Left lung (tissue), 10 donors: Measurements from ENCODE around the gene MAN1C1. TPM values are rescaled to one million over a fixed set of nuclear protein-coding genes. Genes with fewer than 3 reads are reported as not detected.
"Not testable (repeated sequence)": the region's sequence is repeated elsewhere in the genome, so short reads cannot be mapped to it uniquely, and the experiment has no call there.

Experiments
- ATAC-seq: fragments of 200-7000 bp; cut with Tn5 transposase; one replicate; pipeline ENCODE4 v1.9.1; 2020; ENCODE audit warnings: moderate library complexity
- DNase-seq, 4 donors: peaks; one replicate each; pipeline ENCODE4 v3.0.0-alpha.2; 2013 to 2020
- H3K27ac ChIP-seq, 2 donors: fragments of 200-600 bp; sonication (generic) in 1 of 2; one replicate each; pipeline versions ENCODE4 v1.5.0 to v1.8.0; 2020 to 2021
- H3K27me3 ChIP-seq, 2 donors: fragments of 200-600 bp; sonication (generic) in 1 of 2; one replicate each; pipeline versions ENCODE4 v1.5.0 to v1.8.0; 2020 to 2021
- H3K36me3 ChIP-seq, 2 donors: fragments of 200-600 bp; sonication (generic) in 1 of 2; one replicate each; pipeline versions ENCODE4 v1.5.0 to v1.8.0; 2020 to 2021
- H3K4me1 ChIP-seq, 2 donors: fragments of 200-600 bp; one replicate each; pipeline ENCODE4 v1.8.0; 2021
- H3K4me3 ChIP-seq, 2 donors: fragments of 200-600 bp; sonication (generic) in 1 of 2; one replicate each; pipeline versions ENCODE4 v1.5.0 to v1.8.0; 2020 to 2021; ENCODE audit warnings: mild to moderate bottlenecking in 1 of 2
- H3K9me3 ChIP-seq, 2 donors: fragments of 200-600 bp; sonication (generic) in 1 of 2; one replicate each; pipeline versions ENCODE4 v1.5.0 to v1.8.0; 2020 to 2021
- intact Hi-C, 2 donors: fragments of 100-400 bp; cut with DNase I; formaldehyde crosslinking; loops; one replicate each; pipeline versions ENCODE4 v1.11.2 to v1.14.2; 2022
- polyA plus RNA-seq, 6 donors: library from polyadenylated mRNA; unstranded; fragments of 120-200 nt; gene quantifications; one replicate each; pipeline ENCODE4 v1.2.1, GENCODE V29; 2013; ENCODE audit not compliant: insufficient read length in 6 of 6
- total RNA-seq, 2 donors: library from RNA; stranded (reverse); fragmentation: NEBNext Ultra II Directional; extraction: Animal tissue kit (Norgen Biotek cat#: 25700); gene quantifications; one replicate each; pipeline ENCODE4 v1.2.1, GENCODE V29; 2021
- TF ChIP-seq, protein P1 (sequence below), 2 donors: fragments of 200-600 bp; sonication (generic) in 1 of 2; IDR thresholded peaks; one replicate each; pipeline versions ENCODE4 v1.5.0 to v1.8.0; 2021; ENCODE audit warnings: antibody characterized with exemption in 2 of 2
- donor health status: DM: no; HTN: yes; CAD: no.
- donor health status: DM: no; HTN: no; CAD: no.

Gene MAN1C1
- total and polyA plus RNA-seq, 8 donors, result 14.9 to 20.3 (median 16.1) TPM

DNA sequence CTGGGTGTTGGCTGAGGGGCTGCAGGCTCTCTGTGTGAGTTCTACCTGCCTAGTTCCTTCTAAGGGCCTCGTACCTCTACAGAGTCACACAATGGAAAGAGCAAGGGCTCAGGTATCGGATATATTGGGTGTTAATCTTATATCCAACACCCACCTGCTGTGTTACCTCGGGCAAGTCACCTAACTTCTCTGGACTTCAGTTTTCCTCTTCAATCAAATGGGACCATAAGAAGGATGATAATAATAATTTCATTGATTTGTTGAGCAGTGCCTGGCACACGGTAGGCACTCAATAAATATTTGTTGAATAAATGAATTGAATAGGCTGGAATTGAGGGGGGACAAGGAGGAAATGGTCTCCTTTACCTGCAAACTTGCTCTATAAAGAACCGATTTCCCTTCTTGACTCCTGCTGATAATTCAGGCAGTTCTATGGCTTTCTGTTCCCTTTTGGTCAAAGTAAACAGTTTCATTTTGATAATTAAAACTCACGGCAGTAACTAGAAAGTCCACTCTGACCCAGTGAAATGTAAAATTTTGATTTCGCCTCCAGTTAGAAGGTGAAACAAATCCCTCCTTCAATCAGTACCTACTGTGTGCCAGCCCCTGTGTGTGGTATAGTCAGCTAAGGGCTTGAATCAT is 16.5 kb upstream of the MAN1C1 start:
- H3K27me3 ChIP-seq, result no peaks in the 10 kb centered on the region
- intact Hi-C loops, result no loop called here
- no peaks in the 10 kb centered on the region for H3K4me1 ChIP-seq
- ATAC-seq, result no peak
- no peak for DNase-seq
- H3K27ac ChIP-seq, result no peak overlapping the region
- H3K4me3 ChIP-seq, result no peak overlapping the region
- TF ChIP-seq, protein P1, sequence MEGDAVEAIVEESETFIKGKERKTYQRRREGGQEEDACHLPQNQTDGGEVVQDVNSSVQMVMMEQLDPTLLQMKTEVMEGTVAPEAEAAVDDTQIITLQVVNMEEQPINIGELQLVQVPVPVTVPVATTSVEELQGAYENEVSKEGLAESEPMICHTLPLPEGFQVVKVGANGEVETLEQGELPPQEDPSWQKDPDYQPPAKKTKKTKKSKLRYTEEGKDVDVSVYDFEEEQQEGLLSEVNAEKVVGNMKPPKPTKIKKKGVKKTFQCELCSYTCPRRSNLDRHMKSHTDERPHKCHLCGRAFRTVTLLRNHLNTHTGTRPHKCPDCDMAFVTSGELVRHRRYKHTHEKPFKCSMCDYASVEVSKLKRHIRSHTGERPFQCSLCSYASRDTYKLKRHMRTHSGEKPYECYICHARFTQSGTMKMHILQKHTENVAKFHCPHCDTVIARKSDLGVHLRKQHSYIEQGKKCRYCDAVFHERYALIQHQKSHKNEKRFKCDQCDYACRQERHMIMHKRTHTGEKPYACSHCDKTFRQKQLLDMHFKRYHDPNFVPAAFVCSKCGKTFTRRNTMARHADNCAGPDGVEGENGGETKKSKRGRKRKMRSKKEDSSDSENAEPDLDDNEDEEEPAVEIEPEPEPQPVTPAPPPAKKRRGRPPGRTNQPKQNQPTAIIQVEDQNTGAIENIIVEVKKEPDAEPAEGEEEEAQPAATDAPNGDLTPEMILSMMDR (IDR thresholded peaks at IDR 0.05), result no peak
- no peaks in the 10 kb centered on the region for H3K36me3 ChIP-seq
- H3K9me3 ChIP-seq, result no peaks in the 10 kb centered on the region

DNA sequence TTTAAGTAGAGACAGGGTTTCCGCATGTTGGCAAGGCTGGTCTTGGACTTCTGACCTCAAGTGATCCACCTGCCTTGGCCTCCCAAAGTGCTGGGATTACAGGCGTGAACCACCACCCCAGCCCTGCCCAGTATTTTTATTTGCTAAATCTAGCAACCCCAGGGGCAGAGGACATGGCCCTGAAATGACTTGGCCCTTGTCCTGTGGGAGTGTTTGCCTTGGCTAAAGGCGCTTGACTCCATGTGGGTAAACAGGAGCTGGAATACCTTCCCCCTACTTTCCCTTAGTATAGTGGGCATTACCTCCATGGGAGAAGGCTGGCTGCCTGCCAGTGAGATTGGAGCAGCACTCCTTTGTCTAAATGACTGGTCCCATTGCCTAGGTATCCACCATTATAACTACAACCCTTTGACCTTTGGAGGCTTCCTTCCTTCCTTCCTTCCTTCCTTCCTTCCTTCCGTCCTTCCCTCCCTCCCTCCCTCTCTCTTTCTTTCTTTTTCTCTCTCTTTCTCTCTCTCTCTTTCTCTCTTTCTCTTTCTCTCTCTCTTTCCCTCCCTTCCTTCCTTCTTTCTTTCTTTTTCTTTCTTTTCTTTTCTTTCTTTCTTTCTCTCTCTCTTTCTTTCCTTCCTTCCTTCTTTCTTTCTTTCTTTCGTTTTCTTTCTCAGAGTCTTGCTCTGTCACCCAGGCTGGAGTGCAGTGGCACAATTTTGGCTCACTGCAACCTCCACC is 15.5 kb upstream of the MAN1C1 start:
- H3K9me3 ChIP-seq, H3K4me3 ChIP-seq, DNase-seq, H3K27ac ChIP-seq, H3K27me3 ChIP-seq, H3K4me1 ChIP-seq, intact Hi-C loops, H3K36me3 ChIP-seq: not testable (repeated sequence)
- ATAC-seq, result peak; percentile 67

DNA sequence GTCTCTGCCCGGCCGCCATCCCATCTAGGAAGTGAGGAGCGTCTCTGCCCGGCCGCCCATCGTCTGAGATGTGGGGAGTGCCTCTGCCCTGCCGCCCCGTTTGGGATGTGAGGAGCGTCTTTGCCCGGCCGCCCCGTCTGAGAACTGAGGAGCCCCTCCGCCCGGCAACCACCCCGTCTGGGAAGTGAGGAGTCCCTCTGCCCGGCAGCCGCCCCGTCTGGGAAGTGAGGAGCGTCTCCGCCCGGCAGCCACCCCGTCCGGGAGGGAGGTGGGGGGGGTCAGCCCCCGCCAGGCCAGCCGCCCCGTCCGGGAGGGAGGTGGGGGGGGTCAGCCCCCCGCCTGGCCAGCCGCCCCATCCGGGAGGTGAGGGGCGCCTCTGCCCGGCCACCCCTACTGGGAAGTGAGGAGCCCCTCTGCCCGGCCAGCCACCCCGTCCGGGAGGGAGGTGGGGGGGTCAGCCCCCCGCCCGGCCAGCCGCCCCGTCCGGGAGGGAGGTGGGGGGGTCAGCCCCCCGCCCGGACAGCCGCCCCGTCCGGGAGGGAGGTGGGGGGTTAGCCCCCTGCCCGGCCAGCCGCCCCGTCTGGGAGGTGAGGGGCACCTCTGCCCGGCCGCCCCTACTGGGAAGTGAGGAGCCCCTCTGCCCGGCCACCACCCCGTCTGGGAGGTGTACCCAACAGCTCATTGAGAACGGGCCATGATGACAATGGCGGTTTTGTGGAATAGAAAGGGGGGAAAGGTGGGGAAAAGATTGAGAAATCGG is 12.6 kb upstream of the MAN1C1 start:
- H3K9me3 ChIP-seq, H3K4me3 ChIP-seq, DNase-seq, H3K4me1 ChIP-seq, H3K36me3 ChIP-seq, H3K27me3 ChIP-seq, H3K27ac ChIP-seq, ATAC-seq, intact Hi-C loops: not testable (repeated sequence)

DNA sequence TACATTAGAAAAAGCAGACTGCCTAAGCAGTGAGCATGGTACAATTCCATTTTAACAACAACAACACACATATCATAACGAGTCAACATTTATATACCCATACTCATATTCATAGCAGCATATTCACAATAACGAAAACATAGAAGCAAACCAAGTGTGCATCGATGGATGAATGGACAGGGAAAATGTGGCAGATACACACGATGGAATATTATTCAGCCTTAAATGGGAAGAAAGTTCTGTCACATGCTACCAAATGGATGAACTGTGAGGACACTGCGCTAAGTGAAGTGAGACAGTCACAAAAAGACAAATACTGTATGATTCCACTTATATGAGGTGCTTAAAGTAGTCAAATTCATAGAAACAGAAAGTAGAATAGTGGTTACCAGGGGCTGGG is 9.5 kb upstream of the MAN1C1 start:
- no peak for ATAC-seq
- no peak overlapping the region for H3K27ac ChIP-seq
- H3K27me3 ChIP-seq, result peaks cover 0 to 9% of the 10 kb centered on the region in 2 donors
- no peaks in the 10 kb centered on the region for H3K36me3 ChIP-seq
- peaks cover 5 to 7% of the 10 kb centered on the region in 2 donors for H3K4me1 ChIP-seq
- DNase-seq, result no peak
- no peaks in the 10 kb centered on the region for H3K9me3 ChIP-seq
- TF ChIP-seq, protein P1 (IDR thresholded peaks at IDR 0.05), result no peak
- H3K4me3 ChIP-seq, result no peak overlapping the region
- intact Hi-C loops, result loop anchor here in 1 of 2 donors (5.0 kb wide), 1 partner anchor 190 kb away; no protein-coding TSS in a partner anchor

DNA sequence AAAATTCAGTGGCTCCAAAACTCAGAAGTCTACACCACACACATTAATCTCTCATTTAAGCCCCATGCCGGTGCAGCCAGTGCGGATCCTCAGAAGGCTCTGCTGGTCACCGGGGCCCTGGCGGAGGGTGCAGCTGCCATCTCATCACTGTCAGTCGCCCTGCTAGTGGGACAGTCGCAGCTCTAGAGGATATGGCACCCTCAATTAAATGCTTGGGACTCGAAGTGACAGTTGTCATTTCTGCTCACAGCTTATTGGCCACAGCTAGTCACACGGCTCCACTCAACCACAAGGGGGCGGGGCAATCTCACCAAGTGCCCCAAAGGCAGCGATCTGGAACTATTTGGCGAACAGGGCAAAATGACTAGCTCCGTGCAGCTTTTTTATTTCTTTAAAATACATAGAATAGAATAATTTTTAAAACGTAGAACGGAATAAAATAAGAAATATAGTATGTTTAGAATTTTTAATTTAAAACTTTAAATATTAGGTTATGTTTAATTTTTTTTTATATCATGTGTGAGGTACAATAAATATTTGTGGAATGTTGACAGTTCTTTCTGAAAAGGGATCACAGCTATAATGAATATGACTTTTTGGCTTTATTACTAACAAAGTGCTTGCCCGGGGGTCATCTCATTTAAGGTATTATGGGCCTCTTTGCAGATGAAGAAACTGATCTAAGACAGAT is 8.0 kb upstream of the MAN1C1 start:
- no peaks in the 10 kb centered on the region for H3K9me3 ChIP-seq
- H3K4me1 ChIP-seq, result peaks cover 5 to 7% of the 10 kb centered on the region in 2 donors
- TF ChIP-seq, protein P1 (IDR thresholded peaks at IDR 0.05), result peak; percentile 41 to 42
- ATAC-seq, result peak; percentile 95
- H3K4me3 ChIP-seq, result no peak overlapping the region
- no peaks in the 10 kb centered on the region for H3K36me3 ChIP-seq
- peaks cover 0 to 9% of the 10 kb centered on the region in 2 donors for H3K27me3 ChIP-seq
- DNase-seq, result peak; percentile 62 to 88 (median 79)
- intact Hi-C loops, result loop anchor here in 1 of 2 donors (5.0 kb wide), 1 partner anchor 189 kb away; no protein-coding TSS in a partner anchor
- no peak overlapping the region for H3K27ac ChIP-seq
